Activated CD4-positive, alpha-beta memory T cell treated with anti-CD3 and anti-CD28 coated beads, Interleukin-2, amount 10 ng/mL, durations not matched to agents 7 days and 5 days (primary cell): ENCODE data around the gene MCUR1. TPM values are rescaled to one million over a fixed set of nuclear protein-coding genes. Genes with fewer than 3 reads are reported as not detected.
"Not testable (repeated sequence)": the region's sequence is repeated elsewhere in the genome, so short reads cannot be mapped to it uniquely, and the experiment has no call there.

Source experiments
- CTCF ChIA-PET: fragments of 350-600 bp; sonication (Branson Sonifier 250); formaldehyde crosslinking; loops from one replicate; lab custom pipeline; 2021; ENCODE audit warnings: antibody characterized with exemption, inconsistent platforms; lab: Charles Lee
- POLR2A ChIA-PET: fragments of 350-600 bp; sonication (Branson Sonifier 250); formaldehyde crosslinking; loops from one replicate; lab custom pipeline; 2021; ENCODE audit warnings: antibody characterized with exemption; lab: Charles Lee
- DNase-seq: peaks from one replicate; pipeline ENCODE4 v3.0.0-alpha.2; 2020
- H3K27ac Mint-ChIP-seq: one replicate; pipeline ENCODE4 v1.8.0; 2021; ENCODE audit warnings: mild to moderate bottlenecking, mixed read lengths
- H3K27me3 Mint-ChIP-seq: one replicate; pipeline ENCODE4 v1.8.0; 2021; ENCODE audit warnings: mixed read lengths
- H3K36me3 Mint-ChIP-seq: one replicate; pipeline ENCODE4 v1.8.0; 2021; ENCODE audit warnings: low read depth, mixed read lengths
- H3K4me1 Mint-ChIP-seq: one replicate; pipeline ENCODE4 v1.8.0; 2021; ENCODE audit warnings: mixed read lengths
- H3K4me3 Mint-ChIP-seq: one replicate; pipeline ENCODE4 v1.8.0; 2021; ENCODE audit warnings: mild to moderate bottlenecking, mixed read lengths
- H3K9me3 Mint-ChIP-seq: one replicate; pipeline ENCODE4 v1.8.0; 2021; ENCODE audit warnings: mixed read lengths
- total RNA-seq, 2 experiments: library from RNA; stranded (reverse); gene quantifications; one replicate each; pipeline ENCODE4 v1.2.3, GENCODE V29; 2021

The MCUR1 gene
- total RNA-seq, 2 experiments from 2014 or later, result 23.1 to 23.4 TPM

DNA sequence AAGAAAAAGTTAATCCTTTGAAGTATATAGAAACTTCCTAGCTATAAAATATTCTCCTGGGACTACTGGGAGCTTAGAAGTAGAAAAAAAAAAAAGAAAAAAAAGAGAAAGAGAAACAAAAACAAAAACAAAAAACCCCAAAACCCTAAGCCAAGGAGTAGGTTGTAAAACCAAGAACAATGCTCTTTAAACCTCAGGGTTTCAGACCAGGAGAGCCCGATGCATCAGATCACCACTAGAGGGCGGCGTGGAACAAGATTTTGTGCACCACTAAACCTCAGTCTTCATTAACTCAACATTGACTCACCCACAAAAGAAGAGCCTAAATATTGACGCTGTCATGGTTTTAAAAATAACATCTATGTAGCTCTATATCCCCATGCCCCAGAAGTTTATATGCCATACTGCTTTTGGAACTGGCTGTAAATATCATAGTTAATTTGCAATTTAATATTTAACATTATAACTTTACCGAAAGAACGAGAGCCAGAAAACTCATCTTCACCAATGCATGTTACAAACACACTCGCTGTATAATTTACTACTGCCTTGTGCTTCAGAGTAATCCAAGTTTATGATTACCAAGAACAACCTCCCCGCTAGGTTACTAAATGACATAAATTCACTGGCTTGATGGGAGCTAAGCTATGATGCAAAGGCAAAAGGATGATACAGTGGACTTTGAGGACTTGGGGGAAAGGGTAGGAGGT, 19.2 kb downstream of the MCUR1 start:
- Mint-ChIP-seq H3K9me3 (no peaks in the 10 kb centered on the region), H3K36me3 (peaks cover 14% of the 10 kb centered on the region), H3K27me3 (no peaks in the 10 kb centered on the region), H3K4me3 (no peak overlapping the region), H3K4me1 (peaks cover 26% of the 10 kb centered on the region), H3K27ac (peak overlapping the region; percentile 28)
- ChIA-PET CTCF (interaction anchor here (0.6 to 3.2 kb wide), 35 partner anchors 9 to 493 kb away, joined by 3 to 19 read pairs (median 4); partner anchors contain the start of genes CD83, MCUR1 and NOL7), POLR2A (interaction anchor here (1.0 to 1.7 kb wide), 4 partner anchors 19 to 220 kb away, joined by 4 to 6 read pairs (median 5); partner anchors contain the start of genes MCUR1, RANBP9 and SIRT5)
- peak; percentile 89 for DNase-seq

DNA sequence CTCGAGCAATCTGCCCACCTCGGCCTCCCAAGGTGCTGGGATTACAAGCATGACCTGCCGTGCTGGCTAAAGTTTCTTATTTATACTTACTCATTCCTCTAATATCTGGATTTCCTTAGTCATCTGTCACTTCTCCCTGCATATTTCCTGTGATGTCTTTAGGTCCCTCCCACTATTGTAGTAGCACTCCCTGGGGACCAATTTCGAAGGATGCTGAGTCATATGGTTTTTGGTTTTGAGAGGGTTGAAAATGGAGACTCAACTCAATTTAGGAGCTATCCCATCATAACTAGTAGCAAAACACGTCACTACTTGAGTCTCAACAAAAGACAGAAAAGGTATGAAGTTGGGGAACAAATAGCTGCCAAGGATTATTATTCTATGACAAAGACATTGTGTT, 20.2 kb downstream of the MCUR1 start:
- DNase-seq, result no peak
- Mint-ChIP-seq H3K36me3 (peaks cover 22% of the 10 kb centered on the region), H3K9me3 (no peaks in the 10 kb centered on the region), H3K27me3 (no peaks in the 10 kb centered on the region), H3K4me3 (no peak overlapping the region), H3K4me1 (peaks cover 26% of the 10 kb centered on the region), H3K27ac (peak overlapping the region; percentile 45)
- POLR2A ChIA-PET, result interaction anchor here (0.9 to 1.7 kb wide), 3 partner anchors 20 to 84 kb away, joined by 3 to 6 read pairs (median 6); partner anchors contain the start of gene MCUR1
- CTCF ChIA-PET, result interaction anchor here (0.6 to 3.2 kb wide), 29 partner anchors 8 to 492 kb away, joined by 3 to 19 read pairs (median 5); partner anchors contain the start of genes CD83, MCUR1 and NOL7

DNA sequence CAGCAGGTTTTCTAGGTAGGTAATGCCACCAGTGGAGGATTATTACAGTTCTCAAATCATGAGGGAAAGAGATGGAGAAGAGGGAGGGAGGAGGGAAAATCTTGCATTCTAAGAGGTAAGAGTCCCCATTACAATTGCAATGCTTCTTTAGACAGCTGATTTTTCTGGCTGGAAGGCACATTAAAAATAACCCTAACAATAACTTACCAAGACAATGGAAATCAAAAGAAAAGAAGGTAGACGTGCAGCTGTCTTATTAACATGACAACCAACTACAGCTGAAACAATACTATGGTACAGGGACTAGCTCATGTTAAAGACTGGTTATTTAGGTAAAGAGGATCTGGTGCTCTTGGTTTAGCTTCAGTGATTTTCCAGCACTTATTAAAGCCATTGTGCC, 24.6 kb downstream of the MCUR1 start:
- no peak for DNase-seq
- ChIA-PET POLR2A (no interaction called here), CTCF (interaction anchor here (0.6 to 1.1 kb wide), 5 partner anchors 8 to 175 kb away, joined by 3 read pairs; partner anchors contain the start of gene NOL7)
- H3K27me3 Mint-ChIP-seq, result no peaks in the 10 kb centered on the region
- H3K4me3 Mint-ChIP-seq, result no peak overlapping the region
- H3K27ac Mint-ChIP-seq, result no peak overlapping the region
- H3K4me1 Mint-ChIP-seq, result peaks cover 24% of the 10 kb centered on the region
- H3K36me3 Mint-ChIP-seq, result peaks cover 31% of the 10 kb centered on the region
- no peaks in the 10 kb centered on the region for H3K9me3 Mint-ChIP-seq

DNA sequence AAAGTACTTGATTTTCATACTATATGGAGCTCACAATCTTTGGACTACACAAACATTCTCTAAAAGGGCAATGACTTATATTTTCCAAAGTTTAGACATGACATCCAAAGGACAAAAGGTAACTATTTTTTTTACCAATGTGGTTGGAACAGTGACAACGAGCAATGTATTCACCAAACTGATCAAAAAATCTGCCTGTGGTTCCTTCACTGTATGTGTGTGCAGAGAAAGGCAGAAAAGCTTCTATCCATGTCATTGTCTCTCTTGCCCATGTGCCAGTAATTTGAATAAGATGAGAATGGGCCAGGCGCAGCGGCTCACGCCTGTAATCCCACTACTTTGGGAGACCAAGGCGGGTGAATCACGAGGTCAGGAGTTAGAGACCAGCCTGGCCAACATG, 25.5 kb downstream of the MCUR1 start:
- CTCF ChIA-PET, result interaction anchor here (0.9 to 1.1 kb wide), 2 partner anchors 76 to 174 kb away, joined by 3 read pairs; partner anchors contain the start of gene NOL7
- Mint-ChIP-seq H3K9me3 (no peaks in the 10 kb centered on the region), H3K27ac (no peak overlapping the region), H3K4me3 (no peak overlapping the region), H3K27me3 (no peaks in the 10 kb centered on the region), H3K4me1 (peaks cover 15% of the 10 kb centered on the region), H3K36me3 (peaks cover 26% of the 10 kb centered on the region)
- DNase-seq, result no peak
- POLR2A ChIA-PET, result no interaction called here

DNA sequence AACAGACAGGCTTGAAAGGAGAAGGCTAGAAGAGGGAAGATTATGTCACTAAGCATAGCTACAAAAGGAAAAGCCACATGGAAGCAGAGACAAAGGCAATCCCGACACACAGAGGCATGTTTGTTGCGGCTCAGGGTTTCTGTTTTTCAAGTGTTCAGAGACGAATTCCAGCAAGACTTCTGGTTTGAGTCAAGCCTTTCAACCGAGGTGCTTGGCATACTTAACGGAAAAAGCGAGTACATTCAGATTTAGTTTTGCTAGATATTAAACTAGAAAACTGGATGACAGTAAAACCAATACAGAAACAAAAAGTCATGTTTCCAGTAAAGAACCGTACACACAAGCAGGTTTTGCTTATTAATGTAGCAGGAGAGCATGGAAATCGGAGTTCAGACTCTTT, 27.2 kb downstream of the MCUR1 start:
- ChIA-PET CTCF (interaction anchor here (1.3 kb wide), 1 partner anchor 280 kb away, joined by 6 read pairs; no protein-coding TSS in a partner anchor), POLR2A (interaction anchor here (0.6 kb wide), 1 partner anchor 152 kb away, joined by 3 read pairs; no protein-coding TSS in a partner anchor)
- H3K4me3 Mint-ChIP-seq, result no peak overlapping the region
- no peaks in the 10 kb centered on the region for H3K27me3 Mint-ChIP-seq
- no peak overlapping the region for H3K27ac Mint-ChIP-seq
- peaks cover 22% of the 10 kb centered on the region for H3K36me3 Mint-ChIP-seq
- DNase-seq, result no peak
- no peaks in the 10 kb centered on the region for H3K9me3 Mint-ChIP-seq
- peaks cover 10% of the 10 kb centered on the region for H3K4me1 Mint-ChIP-seq

DNA sequence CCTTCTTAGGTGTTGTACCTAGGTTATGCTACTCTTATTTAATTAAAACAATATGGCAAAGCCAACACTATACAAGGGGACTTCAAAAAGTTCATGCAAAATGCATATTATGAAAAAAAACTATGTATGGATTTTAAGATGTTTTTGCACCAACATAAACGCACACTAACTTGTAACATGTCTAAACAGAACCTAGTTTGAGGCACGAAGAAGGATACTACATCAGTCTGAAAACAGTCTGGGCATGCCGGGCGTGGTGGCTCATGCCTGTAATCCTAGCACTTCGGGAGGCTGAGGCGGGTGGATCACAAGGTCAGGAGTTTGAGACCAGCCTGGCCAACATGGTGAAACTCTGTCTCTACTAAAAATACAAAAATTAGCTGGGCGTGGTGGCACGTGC, 34.2 kb downstream of the MCUR1 start:
- POLR2A ChIA-PET, H3K4me1 Mint-ChIP-seq, H3K9me3 Mint-ChIP-seq, H3K36me3 Mint-ChIP-seq, H3K27ac Mint-ChIP-seq, H3K4me3 Mint-ChIP-seq, CTCF ChIA-PET, H3K27me3 Mint-ChIP-seq, DNase-seq: not testable (repeated sequence)

DNA sequence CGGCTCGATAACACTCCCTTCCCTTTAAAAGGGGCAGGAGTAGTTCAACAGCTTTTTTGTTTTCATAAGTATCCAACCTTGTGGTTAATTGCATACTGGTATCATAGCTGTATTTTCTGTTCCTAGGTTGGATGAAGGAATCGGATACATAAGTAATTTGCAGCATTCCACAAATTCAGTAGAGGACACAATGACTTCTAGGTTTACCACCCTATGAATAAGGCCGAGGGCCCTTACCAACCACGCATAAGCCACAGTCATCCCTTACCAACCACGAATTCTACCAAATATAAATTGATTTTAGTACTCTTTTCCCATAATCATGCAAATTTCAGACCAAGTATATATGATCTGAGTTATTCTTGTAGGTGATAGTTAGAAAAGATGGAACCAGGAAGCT, 36.3 kb downstream of the MCUR1 start:
- no peak overlapping the region for H3K4me3 Mint-ChIP-seq
- H3K9me3 Mint-ChIP-seq, result no peaks in the 10 kb centered on the region
- no peaks in the 10 kb centered on the region for H3K27me3 Mint-ChIP-seq
- ChIA-PET CTCF (interaction anchor here (1.4 to 2.1 kb wide), 2 partner anchors 17 to 18 kb away, joined by 4 to 7 read pairs; no protein-coding TSS in a partner anchor), POLR2A (interaction anchor here (0.9 kb wide), 1 partner anchor 18 kb away, joined by 3 read pairs; no protein-coding TSS in a partner anchor)
- DNase-seq, result no peak
- no peaks in the 10 kb centered on the region for H3K4me1 Mint-ChIP-seq
- no peak overlapping the region for H3K27ac Mint-ChIP-seq
- no peaks in the 10 kb centered on the region for H3K36me3 Mint-ChIP-seq

DNA sequence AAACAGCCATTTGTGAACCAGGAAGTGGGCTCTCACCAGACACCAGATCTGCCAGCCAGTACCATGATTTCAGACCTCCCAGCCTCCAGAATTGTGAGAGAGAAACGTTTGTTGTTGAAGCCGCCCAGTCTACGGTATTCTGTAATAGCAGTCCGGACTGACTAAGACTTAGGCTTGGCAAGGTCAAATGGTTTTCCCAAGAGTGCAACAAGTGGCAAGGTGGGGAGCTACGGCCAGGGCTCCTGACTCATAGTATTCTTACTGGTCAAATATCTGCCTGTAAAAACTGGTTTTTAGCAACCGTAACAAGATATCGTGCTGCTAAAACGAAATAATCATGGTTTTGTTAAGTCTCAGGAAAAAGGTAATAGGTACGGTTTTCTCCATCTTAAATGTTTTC, 37.8 kb downstream of the MCUR1 start:
- no peak for DNase-seq
- Mint-ChIP-seq H3K4me3 (no peak overlapping the region), H3K27ac (no peak overlapping the region), H3K9me3 (no peaks in the 10 kb centered on the region), H3K4me1 (no peaks in the 10 kb centered on the region), H3K36me3 (no peaks in the 10 kb centered on the region), H3K27me3 (no peaks in the 10 kb centered on the region)
- POLR2A ChIA-PET, result no interaction called here
- CTCF ChIA-PET, result interaction anchor here (2.1 kb wide), 1 partner anchor 18 kb away, joined by 7 read pairs; no protein-coding TSS in a partner anchor

DNA sequence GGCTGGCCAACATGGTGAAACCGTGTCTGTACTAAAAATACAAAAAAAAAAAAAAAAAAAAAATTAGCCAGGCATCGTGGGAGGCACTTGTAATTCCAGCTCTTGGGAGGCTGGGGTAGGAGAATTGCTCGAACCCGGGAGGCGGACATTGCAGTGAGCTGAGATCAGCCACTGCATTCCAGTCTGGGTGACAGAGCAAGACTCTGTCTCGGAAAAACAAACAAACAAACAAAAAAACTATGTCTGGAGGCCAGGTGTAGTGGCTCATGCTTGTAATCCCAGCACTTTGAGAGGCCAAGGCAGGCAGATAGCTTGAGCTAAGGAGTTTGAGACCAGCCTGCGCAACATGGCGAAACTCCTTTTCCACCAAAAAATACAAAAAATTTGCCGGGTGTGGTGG, 38.9 kb downstream of the MCUR1 start:
- CTCF ChIA-PET, result interaction anchor here (0.7 kb wide), 2 partner anchors 79 to 292 kb away, joined by 3 to 4 read pairs; no protein-coding TSS in a partner anchor

DNA sequence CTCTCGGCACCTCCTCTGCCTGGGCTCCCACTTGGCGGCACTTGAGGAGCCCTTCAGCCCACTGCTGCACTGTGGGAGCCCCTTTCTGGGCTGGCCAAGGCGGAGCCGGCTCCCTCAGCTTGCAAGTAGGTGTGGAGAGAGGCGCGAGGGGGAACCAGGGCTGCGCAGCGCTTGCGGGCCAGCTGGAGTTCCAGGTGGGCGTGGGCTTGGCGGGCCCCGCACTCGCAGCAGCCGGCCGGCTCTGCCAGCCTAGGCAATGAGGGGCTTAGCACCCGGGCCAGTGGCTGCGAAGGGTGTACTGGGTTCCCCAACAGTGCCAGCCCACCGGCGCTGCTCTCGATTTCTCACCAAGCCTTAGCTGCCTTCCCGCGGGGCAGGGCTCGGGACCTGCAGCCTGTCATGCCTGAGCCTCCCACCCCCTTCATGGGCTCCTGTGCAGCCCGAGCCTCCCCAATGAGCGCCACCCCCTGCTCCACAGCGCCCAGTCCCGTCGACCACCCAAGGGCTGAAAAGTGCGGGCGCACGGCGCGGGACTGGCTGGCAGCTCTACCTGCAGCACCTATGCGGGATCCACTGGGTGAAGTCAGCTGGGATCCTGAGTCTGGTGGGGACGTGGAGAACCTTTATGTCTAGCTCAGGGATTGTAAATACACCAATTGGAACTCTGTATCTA, 41.9 kb downstream of the MCUR1 start:
- H3K4me1 Mint-ChIP-seq, POLR2A ChIA-PET, H3K4me3 Mint-ChIP-seq, H3K27me3 Mint-ChIP-seq, H3K36me3 Mint-ChIP-seq, DNase-seq, H3K27ac Mint-ChIP-seq, CTCF ChIA-PET, H3K9me3 Mint-ChIP-seq: not testable (repeated sequence)

More for the DNA sequence above, 38.9 kb downstream of the MCUR1 start:
- not testable (repeated sequence) for H3K27ac Mint-ChIP-seq, H3K9me3 Mint-ChIP-seq, H3K36me3 Mint-ChIP-seq, DNase-seq, H3K4me1 Mint-ChIP-seq, H3K27me3 Mint-ChIP-seq, H3K4me3 Mint-ChIP-seq
- POLR2A ChIA-PET, result interaction anchor here (0.7 kb wide), 1 partner anchor 105 kb away, joined by 3 read pairs; no protein-coding TSS in a partner anchor

DNA sequence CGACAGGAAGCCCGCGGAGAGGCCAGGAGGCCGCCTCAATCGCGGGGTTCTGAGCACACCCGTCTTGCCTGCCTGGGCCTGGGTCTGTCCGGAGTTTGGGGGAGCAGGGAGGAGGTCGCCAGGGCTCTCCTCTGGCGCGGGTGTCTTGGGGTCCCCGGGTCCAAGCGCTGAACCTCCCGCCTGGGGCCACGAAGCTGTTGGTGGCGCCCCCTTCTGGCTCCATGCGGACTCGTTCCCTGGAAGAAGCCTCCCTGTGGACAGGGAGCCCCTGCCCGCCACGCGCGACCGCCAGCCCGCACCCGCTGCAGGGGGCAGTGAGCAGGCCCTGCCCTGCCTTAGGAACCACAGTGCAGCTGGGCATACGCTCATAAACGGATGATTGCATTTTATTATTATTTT, 44.7 kb downstream of the MCUR1 start:
- Mint-ChIP-seq H3K4me1 (peaks cover 26% of the 10 kb centered on the region), H3K9me3 (no peaks in the 10 kb centered on the region), H3K27ac (no peak overlapping the region), H3K27me3 (no peaks in the 10 kb centered on the region), H3K36me3 (peaks cover 3% of the 10 kb centered on the region), H3K4me3 (no peak overlapping the region)
- ChIA-PET CTCF (interaction anchor here (1.8 kb wide), 1 partner anchor 26 kb away, joined by 5 read pairs; no protein-coding TSS in a partner anchor), POLR2A (no interaction called here)
- DNase-seq, result no peak

DNA sequence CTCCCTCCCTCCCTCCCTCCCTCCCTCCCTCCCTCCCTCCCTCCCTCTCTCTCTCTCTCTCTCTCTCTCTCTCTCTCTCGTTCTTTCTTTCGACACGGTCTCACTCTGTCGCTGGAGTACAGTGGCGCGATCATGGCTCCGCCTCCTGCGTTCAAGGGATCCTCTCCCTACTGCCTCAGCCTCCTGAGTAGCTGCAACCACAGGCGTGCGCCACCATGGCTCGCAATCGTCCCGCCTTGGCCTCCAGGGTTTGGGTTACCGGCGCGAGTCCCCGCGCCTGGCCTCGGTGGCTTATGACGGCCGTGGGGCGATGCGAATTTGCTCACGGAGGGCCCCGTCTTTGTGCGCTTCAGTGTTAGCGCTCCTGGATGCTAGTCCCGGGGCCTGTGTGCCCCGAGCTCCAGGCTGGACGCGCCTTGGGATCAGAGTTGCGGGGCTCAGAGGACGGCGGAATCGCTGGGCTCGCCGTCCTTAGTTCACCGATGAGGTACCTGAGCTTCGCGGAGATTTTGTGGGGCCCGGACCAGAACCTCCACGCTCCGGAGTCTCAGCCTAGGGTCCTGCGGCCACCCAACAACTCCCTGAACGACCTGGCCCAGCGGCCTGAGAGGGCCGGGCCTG, 45.2 kb downstream of the MCUR1 start:
- H3K4me3 Mint-ChIP-seq, result no peak overlapping the region
- H3K27me3 Mint-ChIP-seq, result no peaks in the 10 kb centered on the region
- ChIA-PET POLR2A (no interaction called here), CTCF (interaction anchor here (1.8 kb wide), 1 partner anchor 26 kb away, joined by 5 read pairs; no protein-coding TSS in a partner anchor)
- H3K9me3 Mint-ChIP-seq, result no peaks in the 10 kb centered on the region
- no peak for DNase-seq
- no peak overlapping the region for H3K27ac Mint-ChIP-seq
- peaks cover 26% of the 10 kb centered on the region for H3K4me1 Mint-ChIP-seq
- peaks cover 3% of the 10 kb centered on the region for H3K36me3 Mint-ChIP-seq
